ENCODE results near the gene FNDC1.

Gene FNDC1

DNA sequence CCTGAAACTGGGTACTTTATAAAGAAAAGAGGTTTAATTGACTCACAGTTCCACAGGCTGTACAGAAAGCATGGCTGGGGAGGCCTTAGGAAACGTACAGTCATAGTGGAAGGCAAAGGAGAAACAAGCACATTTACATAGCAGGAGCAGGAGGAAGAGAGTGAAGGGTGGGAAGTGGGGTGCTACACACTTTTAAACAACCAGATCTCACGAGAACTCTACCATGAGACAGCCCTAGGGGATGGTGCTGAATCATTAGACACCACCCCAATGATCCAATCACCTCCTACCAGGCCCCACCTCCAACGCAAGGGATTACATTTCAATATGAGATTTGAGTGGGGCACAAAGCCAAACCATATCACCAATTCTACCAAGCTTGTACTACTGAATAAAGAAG lies 7.4 kb upstream of the FNDC1 start:
- Mint-ChIP-seq H3K27me3 (ENCODE audit: low read depth, poor library complexity) (peaks cover 65% of the 10 kb centered on the region), H3K4me1 (no peaks in the 10 kb centered on the region), H3K27ac (no peak overlapping the region), H3K36me3 (ENCODE audit: low read depth) (no peaks in the 10 kb centered on the region), H3K9me3 (peaks cover 11% of the 10 kb centered on the region), H3K4me3 (no peak overlapping the region)
- TF ChIP-seq, protein P1, sequence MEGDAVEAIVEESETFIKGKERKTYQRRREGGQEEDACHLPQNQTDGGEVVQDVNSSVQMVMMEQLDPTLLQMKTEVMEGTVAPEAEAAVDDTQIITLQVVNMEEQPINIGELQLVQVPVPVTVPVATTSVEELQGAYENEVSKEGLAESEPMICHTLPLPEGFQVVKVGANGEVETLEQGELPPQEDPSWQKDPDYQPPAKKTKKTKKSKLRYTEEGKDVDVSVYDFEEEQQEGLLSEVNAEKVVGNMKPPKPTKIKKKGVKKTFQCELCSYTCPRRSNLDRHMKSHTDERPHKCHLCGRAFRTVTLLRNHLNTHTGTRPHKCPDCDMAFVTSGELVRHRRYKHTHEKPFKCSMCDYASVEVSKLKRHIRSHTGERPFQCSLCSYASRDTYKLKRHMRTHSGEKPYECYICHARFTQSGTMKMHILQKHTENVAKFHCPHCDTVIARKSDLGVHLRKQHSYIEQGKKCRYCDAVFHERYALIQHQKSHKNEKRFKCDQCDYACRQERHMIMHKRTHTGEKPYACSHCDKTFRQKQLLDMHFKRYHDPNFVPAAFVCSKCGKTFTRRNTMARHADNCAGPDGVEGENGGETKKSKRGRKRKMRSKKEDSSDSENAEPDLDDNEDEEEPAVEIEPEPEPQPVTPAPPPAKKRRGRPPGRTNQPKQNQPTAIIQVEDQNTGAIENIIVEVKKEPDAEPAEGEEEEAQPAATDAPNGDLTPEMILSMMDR (IDR thresholded peaks at IDR 0.05) = no peak
- DNase-seq = no peak

DNA sequence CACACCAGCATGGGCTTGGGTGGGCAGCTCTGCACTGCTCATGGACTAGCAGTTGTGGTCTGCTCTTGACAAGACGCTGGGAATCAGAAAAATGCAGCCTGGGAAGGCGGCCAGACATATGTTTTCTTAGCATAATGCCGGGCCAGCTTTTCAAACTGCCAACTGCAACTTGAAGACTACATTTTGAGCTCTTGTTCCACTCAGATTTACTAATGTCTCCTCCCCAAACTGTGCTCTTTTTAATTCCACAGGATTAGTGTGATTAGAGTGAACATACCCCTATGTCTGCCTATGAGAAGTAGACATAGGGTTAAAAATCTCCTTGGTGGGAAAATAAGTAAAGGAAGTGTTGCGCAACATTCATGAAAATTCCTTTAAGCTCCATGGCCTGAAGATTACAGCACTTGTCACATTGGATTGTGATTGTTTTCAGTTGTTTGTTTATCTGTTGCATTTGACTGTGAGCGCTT lies 5.3 kb upstream of the FNDC1 start:
- H3K36me3 Mint-ChIP-seq (ENCODE audit: low read depth) = no peaks in the 10 kb centered on the region
- H3K27me3 Mint-ChIP-seq (ENCODE audit: low read depth, poor library complexity) = peaks cover 78% of the 10 kb centered on the region
- no peak overlapping the region for H3K27ac Mint-ChIP-seq
- DNase-seq = no peak
- H3K4me3 Mint-ChIP-seq = no peak overlapping the region
- H3K4me1 Mint-ChIP-seq = no peaks in the 10 kb centered on the region
- TF ChIP-seq, protein P1 (IDR thresholded peaks at IDR 0.05) = no peak
- H3K9me3 Mint-ChIP-seq = peaks cover 7% of the 10 kb centered on the region

DNA sequence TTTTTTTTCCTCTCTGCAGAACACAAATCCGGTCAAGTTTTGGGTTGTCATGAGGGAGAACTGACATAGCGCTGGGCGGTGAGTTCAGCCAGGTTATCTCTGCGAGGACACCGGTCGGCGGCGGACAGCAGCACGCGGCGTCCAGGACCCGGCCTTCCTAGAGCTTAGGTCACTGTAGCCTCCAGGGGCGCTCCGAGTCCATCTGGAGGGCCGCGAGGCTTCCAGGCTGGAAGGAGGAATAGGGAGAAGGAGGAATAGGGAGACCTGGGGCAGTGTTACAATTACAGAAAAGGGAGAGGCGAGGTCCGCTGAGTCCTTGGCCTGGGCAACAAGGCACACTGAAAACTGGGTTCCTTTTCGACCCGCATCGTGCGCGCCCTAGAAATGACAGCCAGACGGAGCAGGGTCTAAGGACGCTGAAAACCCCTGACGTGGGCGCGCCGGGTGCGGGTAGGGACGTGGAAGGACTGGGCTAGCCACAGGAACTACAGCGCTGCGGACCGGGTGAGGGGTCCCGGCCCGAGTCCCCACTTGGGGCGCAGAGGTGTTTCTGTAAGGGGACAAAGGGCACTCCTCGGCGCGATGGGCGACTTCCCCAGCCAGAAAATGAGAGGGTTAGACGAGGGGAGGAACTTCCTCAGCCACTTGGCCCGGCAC lies 536 bp upstream of the FNDC1 start:
- H3K9me3 Mint-ChIP-seq = peaks cover 7% of the 10 kb centered on the region
- no peak overlapping the region for H3K27ac Mint-ChIP-seq
- peaks cover 5% of the 10 kb centered on the region for H3K4me1 Mint-ChIP-seq
- DNase-seq = peak; percentile 73
- H3K36me3 Mint-ChIP-seq (ENCODE audit: low read depth) = no peaks in the 10 kb centered on the region
- H3K4me3 Mint-ChIP-seq = peak overlapping the region; percentile 82
- peaks cover 94% of the 10 kb centered on the region for H3K27me3 Mint-ChIP-seq (ENCODE audit: low read depth, poor library complexity)
- TF ChIP-seq, protein P1 (IDR thresholded peaks at IDR 0.05) = peak; percentile 27

DNA sequence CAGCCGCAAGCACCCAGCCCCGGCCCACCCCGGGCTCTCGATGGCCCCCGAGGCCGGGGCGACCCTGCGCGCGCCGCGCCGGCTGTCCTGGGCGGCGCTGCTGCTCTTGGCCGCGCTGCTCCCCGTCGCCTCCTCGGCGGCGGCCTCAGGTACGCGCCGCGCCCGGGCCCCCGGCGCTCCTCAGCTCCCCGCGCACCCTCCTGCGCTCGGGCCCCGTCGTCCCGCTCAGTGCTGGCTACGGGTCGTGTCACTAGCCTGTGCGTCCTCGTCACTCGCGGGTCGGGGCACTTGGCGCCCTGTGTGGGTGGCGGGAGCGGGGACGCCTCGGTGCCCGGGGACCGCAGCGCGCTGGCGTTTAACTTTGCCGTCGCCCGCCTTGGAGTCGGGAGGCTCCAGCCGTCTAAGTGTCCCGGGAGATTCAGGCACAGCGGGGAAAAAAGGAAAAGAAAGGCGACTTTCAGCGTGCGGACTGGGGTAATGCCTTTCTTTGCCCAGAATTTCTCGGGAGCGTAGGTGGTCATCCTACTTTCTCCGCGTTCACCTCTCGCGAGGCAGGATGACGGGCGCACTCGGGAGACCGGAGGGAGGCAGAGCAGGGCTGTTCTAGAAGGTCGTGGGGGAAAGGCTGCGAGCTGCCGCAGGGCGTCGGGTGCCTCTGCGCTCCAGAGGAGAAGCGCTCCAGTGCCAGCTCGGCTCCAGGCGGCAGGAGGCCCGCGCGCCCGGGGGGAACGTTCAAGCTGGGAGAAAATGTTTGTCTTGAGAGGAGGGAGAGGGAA lies 545 bp downstream of the FNDC1 start:
- Mint-ChIP-seq H3K27me3 (ENCODE audit: low read depth, poor library complexity) (peaks cover 96% of the 10 kb centered on the region), H3K27ac (no peak overlapping the region), H3K36me3 (ENCODE audit: low read depth) (no peaks in the 10 kb centered on the region), H3K9me3 (peaks cover 7% of the 10 kb centered on the region), H3K4me3 (peak overlapping the region; percentile 81), H3K4me1 (peaks cover 11% of the 10 kb centered on the region)
- DNase-seq = peak; percentile 63
- TF ChIP-seq, protein P1 (IDR thresholded peaks at IDR 0.05) = no peak

DNA sequence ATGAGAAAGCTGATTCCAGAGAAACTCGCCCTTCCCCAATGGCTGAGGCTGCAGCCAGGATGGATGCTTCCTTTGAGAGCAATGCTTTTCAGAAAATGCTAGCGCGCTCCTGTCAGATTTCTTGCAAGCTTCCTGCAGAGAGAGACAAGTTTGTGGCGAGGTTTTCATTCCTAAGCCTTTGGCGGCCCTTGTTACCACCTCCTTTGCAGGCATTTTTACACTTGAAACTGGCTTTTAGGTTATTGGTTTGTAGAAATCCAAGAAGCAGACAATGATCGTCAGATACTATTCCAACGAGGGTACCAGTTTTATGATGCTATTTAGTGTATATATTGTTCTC lies 1.1 kb downstream of the FNDC1 start:
- TF ChIP-seq, protein P1 (IDR thresholded peaks at IDR 0.05) = no peak
- H3K4me1 Mint-ChIP-seq = peaks cover 14% of the 10 kb centered on the region
- peaks cover 93% of the 10 kb centered on the region for H3K27me3 Mint-ChIP-seq (ENCODE audit: low read depth, poor library complexity)
- no peak for DNase-seq
- no peak overlapping the region for H3K27ac Mint-ChIP-seq
- H3K9me3 Mint-ChIP-seq = peaks cover 7% of the 10 kb centered on the region
- H3K4me3 Mint-ChIP-seq = peak overlapping the region; percentile 81
- no peaks in the 10 kb centered on the region for H3K36me3 Mint-ChIP-seq (ENCODE audit: low read depth)
